GM12874 (cell line): ENCODE data around the gene KAZN.

Source experiments
- CTCF ChIP-seq: IDR thresholded peaks from 2 replicates; pipeline ENCODE4 v1.5.1; 2011; ENCODE audit warnings: low read depth, mild to moderate bottlenecking, control low read depth, low read length, moderate library complexity; ENCODE audit not compliant: insufficient read depth

Gene KAZN

DNA sequence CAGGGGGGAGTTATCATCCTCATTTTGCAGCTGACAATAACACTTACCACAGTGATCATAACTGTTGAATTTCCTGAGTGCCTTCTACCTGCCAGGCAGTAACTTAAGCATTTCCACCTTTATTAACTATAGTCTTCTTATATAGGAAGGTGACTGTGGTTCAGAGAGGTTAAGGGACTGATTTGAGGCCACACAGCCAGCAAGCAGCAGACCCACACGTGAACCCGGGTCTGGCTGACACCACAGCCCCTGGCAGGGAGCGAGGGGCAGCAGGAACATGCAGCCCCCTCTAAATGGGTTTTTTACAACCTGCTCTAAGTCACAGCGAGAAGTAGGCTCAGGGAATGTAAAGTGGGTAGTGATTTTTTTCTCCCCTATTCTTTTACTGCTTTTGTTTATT is 248.2 kb downstream of the KAZN start:
- TF ChIP-seq CTCF, result no peak

GRCh38 chr1:14848203-14848602 is 249.7 kb downstream of the KAZN start:
- TF ChIP-seq CTCF, result no peak

DNA sequence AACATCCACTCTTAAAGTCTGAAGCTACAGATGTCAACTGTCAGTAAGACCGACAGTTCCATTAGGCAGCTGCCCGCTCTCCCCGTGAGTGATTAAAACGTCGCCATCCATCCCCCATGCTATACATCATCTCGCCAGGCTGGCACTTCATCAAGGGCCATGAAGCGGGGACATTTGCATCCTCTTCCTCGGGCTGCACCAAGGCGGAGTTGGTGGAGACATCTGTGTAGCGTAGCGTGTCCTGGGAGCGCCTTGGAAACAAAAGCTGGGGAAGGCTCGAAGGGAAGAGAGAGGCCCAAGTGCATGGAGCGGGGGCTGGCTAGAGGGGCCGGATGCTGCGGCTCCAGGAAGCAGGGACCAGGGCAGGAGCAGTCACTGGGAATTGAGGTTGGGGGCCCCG is 250.1 kb downstream of the KAZN start:
- no peak for TF ChIP-seq CTCF

DNA sequence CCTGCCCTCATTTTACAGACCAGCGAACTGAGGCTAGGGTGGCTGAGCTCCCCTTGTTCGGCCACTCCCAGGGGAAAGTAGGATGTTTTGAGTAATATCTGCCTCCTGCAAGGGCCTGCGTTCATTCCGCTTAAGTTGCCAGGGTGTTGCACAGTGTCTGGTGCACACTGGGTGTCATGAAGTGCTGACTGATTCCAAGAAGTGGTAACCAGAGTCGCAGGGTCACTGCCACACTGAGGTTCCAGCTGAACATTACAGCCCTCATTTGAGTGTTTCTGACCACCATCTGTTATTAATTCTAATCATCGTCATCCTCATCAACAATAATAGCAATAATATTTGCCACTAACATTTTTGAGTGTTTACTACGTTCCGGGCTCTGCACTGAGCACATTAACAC is 250.6 kb downstream of the KAZN start:
- TF ChIP-seq CTCF, result no peak

DNA sequence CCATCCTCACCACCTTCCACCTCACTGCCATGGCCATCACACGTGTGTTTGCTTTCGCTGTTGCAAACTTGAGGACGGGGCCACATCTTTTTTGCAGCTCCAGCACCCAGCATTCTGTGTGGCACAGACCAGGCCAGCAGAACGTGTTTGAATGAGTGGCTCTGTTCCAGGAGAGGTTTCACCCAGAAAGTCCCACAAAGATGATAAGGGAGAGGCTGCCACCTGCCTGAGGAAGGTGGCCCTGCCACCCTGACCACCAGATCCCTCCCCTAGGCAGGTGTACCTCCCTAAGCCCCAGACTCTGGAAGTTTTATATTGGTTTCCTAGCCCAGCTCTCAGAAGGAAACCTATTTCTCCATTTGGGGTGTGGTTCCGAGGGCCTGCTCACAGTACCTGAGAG is 252.1 kb downstream of the KAZN start:
- TF ChIP-seq CTCF, result peak; percentile 45

GRCh38 chr1:14851760-14852159 is 253.3 kb downstream of the KAZN start:
- no peak for TF ChIP-seq CTCF

- no peak for TF ChIP-seq CTCF
Measured at GRCh38 chr1:14852291-14852690, 253.8 kb downstream of the KAZN start.

GRCh38 chr1:14853518-14853917 is 255.0 kb downstream of the KAZN start:
- TF ChIP-seq CTCF, result no peak
